ENCODE measurements around the gene CRYGA. TPM values are rescaled to one million over a fixed set of nuclear protein-coding genes. Genes with fewer than 3 reads are reported as not detected.
"Not testable (repeated sequence)": the region's sequence is repeated elsewhere in the genome, so short reads cannot be mapped to it uniquely, and the experiment has no call there.

Gene CRYGA
- total RNA-seq, 2 donors from 2014 or later = not detected

DNA sequence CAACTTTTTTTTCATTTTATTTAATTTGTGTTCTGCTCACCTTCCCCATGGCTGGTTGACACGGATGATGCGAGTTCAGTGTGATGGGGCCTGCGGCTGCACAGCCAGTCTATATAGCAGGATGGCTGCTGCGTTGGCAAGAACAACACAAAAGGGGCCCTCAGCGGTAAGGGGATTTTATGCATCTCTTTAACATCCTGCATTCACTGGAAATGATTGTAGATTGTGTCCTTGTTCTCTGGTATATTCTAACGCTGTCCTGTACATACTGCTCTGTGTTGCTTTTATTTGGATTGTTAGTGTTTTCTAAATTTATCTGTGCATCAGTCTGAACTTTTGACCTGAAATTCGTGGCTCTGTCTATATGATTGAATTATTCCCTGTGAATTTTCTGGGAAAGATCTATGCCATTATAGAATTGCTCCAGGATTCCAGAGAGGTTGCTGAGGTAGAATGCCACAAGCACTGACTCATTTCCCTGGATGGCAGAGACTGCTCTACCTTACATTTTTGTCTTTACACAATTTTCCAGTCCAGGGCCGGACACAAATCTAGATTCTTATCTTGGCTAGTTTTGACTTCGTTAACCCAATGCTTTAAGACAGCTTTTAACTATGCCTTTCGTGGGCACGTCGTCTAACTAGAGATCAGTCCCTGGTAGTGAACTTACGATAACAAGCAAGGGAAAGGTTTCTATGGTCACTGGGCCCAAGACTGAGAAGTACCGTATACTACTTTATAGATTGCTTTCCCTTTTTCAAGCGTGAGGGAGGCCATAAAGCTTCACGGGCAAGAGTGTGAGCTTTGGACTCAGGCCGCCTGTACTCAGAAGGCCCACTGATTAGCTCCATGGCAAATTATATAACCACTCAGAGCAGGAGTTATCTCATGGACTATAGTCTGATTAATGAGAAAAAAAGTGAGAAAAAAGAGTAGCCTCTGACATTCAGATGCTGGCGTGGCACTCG lies 33.4 kb downstream of the CRYGA start, which contains the start of gene CRYGC:
CRYGC (minus strand) TSS at position 85 of the 968 bp plus-strand sequence; CDS start at position 49, 36 bp downstream.
- DNase-seq (peak in 2 of 4 donors; percentile 14 to 49), ATAC-seq (peak; percentile 59)
- 41 to 55% methylated on average over 19 of the region's 19 CpGs for WGBS, 2 donors
- Histone ChIP-seq H3K4me3 (no peak within 1 kb of the TSS), H3K4me1 (peaks cover 10% of the 10 kb centered on the region), H3K27ac (peak within 1 kb of the TSS in 1 of 4 donors; percentile 14), H3K9me3 (no peaks in the 10 kb centered on the region), H3K36me3 (replicated peaks in 1 of 2; ENCODE audit: insufficient read depth in 1 of 2, low read depth in 2 of 2) (no peaks in the 10 kb centered on the region), H3K27me3 (no peaks in the 10 kb centered on the region)
- intact Hi-C loops (cut with DNase I) = no loop called here
- TF ChIP-seq POLR2A (IDR thresholded peaks at IDR 0.05) = no peak

GRCh38 chr2:208128136-208128535 lies 35.3 kb downstream of the CRYGA start:
- no peak for ATAC-seq
- intact Hi-C loops (cut with DNase I) = no loop called here
- Histone ChIP-seq H3K36me3 (replicated peaks in 1 of 2; ENCODE audit: insufficient read depth in 1 of 2, low read depth in 2 of 2) (no peaks in the 10 kb centered on the region), H3K27ac (no peak overlapping the region), H3K27me3 (no peaks in the 10 kb centered on the region), H3K9me3 (no peaks in the 10 kb centered on the region), H3K4me1 (peaks cover 16% of the 10 kb centered on the region), H3K4me3 (no peak overlapping the region)
- TF ChIP-seq CTCF (IDR thresholded peaks at IDR 0.05) (no peak), POLR2A (IDR thresholded peaks at IDR 0.05) (no peak)
- 94 to 96% methylated on average over 12 of the region's 12 CpGs for WGBS, 2 donors
- DNase-seq = no peak

DNA sequence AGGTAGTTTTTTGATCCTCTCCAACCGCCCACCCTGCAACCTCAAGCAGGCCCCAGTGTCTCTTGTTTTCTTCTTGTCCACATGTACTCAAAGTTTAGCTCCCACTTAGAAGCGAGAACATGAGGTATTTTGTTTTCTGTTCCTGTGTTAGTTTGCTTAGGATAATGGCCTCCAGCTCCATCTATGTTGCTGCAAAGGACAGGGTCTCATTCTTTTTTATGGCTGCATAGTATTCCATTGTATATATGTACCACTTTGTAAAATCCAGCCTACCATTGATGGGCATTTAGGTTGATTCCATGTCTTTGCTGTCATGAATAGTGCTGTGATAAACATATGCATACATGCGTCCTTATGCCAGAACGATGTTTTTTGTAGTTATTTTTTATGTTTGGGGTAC lies 36.3 kb downstream of the CRYGA start:
- Histone ChIP-seq H3K27ac (no peak overlapping the region), H3K36me3 (replicated peaks in 1 of 2; ENCODE audit: insufficient read depth in 1 of 2, low read depth in 2 of 2) (no peaks in the 10 kb centered on the region), H3K4me3 (no peak overlapping the region), H3K9me3 (no peaks in the 10 kb centered on the region), H3K27me3 (no peaks in the 10 kb centered on the region), H3K4me1 (peaks cover 16% of the 10 kb centered on the region)
- TF ChIP-seq POLR2A (IDR thresholded peaks at IDR 0.05) = no peak
- no peak for TF ChIP-seq CTCF (IDR thresholded peaks at IDR 0.05)
- 93 to 94% methylated on average over 4 of the region's 4 CpGs for WGBS, 2 donors
- intact Hi-C loops (cut with DNase I) = no loop called here
- DNase-seq (no peak), ATAC-seq (no peak)

DNA sequence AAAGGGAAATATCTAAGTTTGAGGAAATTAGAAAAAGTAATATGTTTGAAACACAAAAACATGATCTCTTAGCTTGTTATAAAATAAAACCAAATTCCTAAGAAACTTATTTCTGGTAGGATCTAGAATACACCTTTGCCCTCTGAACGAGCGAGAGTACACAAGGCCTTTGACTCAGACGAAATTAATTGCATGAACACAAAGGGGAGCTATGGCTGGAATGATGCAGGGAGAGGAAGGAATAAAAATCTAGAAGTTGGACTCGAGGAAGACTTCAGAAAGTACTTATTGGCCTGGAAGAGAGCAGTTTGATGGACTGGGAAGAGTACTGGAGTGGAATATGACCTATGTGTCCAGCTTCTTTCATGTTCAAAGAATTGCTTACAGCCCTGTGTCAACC lies 38.1 kb downstream of the CRYGA start:
- Histone ChIP-seq H3K9me3 (no peaks in the 10 kb centered on the region), H3K4me3 (no peak overlapping the region), H3K4me1 (peaks cover 9% of the 10 kb centered on the region), H3K36me3 (replicated peaks in 1 of 2; ENCODE audit: insufficient read depth in 1 of 2, low read depth in 2 of 2) (no peaks in the 10 kb centered on the region), H3K27me3 (no peaks in the 10 kb centered on the region), H3K27ac (no peak overlapping the region)
- intact Hi-C loops (cut with DNase I) = no loop called here
- ATAC-seq (no peak), DNase-seq (no peak)
- WGBS, 2 donors = 70 to 75% methylated on average over 4 of the region's 4 CpGs
- TF ChIP-seq CTCF (IDR thresholded peaks at IDR 0.05) = no peak
- TF ChIP-seq POLR2A (IDR thresholded peaks at IDR 0.05) = no peak

DNA sequence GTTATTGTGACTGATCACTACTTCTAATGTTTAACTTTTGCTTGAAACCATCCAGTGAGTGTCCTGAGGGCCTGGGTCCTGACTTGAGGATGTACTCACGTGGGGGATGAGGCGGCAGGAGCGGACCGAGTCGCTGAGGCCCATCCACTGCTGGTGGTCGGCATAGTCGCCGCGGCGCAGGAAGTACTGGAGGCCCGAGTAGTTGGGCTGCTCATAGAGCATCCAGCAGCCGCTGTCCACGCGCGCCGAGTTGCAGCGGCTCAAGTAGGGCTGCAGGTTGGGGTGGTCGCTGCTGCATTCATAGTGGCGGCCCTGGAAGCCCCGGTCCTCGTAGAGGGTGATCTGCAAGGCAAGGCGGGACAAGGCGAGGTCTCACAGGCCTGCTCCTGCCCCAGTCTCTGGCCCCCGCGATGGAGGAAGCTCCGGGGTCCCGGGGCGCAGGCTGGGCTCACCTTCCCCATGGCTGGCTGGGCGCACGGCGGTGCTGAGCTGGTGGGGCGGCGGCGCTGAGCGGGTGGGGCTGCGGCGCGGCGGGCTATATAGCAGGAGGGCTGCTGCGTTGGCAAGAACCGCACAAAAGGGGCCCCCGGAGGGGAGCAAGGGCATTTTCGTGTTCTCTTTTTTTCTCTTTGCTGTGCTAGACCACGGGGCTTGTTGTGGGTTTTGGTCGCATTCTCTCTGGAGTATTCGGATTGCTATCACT lies 39.2 kb downstream of the CRYGA start, which contains the start of gene CRYGD:
CRYGD (minus strand) TSS at position 512 of the 703 bp plus-strand sequence; CDS start at position 461, 51 bp downstream.
- H3K27me3 ChIP-seq; H3K9me3 ChIP-seq; H3K4me1 ChIP-seq; H3K36me3 ChIP-seq (replicated peaks in 1 of 2; ENCODE audit: insufficient read depth in 1 of 2, low read depth in 2 of 2); ATAC-seq; DNase-seq; H3K27ac ChIP-seq; H3K4me3 ChIP-seq; intact Hi-C loops (cut with DNase I): not testable (repeated sequence)
- WGBS, 2 donors = 24 to 28% methylated on average over 18 to 45 of the region's 46 CpGs

All from body of pancreas (tissue), 4 donors.